ENCODE measurements around the gene HAUS5. TPM values are rescaled to one million over a fixed set of nuclear protein-coding genes. Genes with fewer than 3 reads are reported as not detected.

The HAUS5 gene
- polyA plus RNA-seq, 1 donor from 2014 or later = 14.4 TPM

DNA sequence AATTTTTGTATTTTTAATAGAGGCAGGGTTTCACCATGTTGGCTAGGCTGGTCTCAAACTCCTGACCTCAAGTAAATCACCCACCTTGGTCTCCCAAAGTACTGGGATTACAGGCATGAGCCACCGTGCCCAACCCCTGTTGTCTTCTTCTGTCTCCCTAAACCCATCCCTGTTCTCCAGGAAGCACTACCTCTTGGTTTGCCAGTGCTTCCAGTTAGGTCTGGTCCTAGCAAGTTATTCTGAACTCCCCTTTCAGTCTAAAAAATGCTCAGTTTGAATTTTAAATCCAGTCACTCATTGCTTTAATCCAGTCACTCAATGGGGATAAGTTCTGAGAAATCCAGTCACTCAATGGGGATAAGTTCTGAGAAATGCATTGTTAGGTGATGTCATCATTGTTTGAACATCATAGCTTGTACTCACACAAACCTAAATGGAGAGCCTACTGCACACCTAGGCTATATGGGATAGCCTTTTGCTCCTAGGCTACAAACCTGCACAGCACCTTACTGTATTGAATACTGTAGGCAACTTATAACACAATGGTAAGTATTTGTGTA is 41.0 kb upstream of the HAUS5 start:
- H3K27ac ChIP-seq (ENCODE audit: low read length) = no peak overlapping the region
- H4K20me1 ChIP-seq (ENCODE audit: insufficient read depth) = no peaks in the 10 kb centered on the region
- no peaks in the 10 kb centered on the region for H3K9me2 ChIP-seq (ENCODE audit: insufficient read depth, low read length)
- H3F3A ChIP-seq (ENCODE audit: insufficient read depth, low read length, poor library complexity, severe bottlenecking) = no peaks in the 10 kb centered on the region
- H3K27me3 ChIP-seq (ENCODE audit: insufficient read depth, low read depth, low read length) = no peaks in the 10 kb centered on the region
- TF ChIP-seq SMC3 (conservative IDR thresholded peaks at IDR 0.05; ENCODE audit: poor library complexity) (no peak), RAD21 (conservative IDR thresholded peaks at IDR 0.05) (no peak), EP300 (conservative IDR thresholded peaks at IDR 0.05; ENCODE audit: poor library complexity, severe bottlenecking) (no peak), EZH2 (IDR thresholded peaks at IDR 0.05; ENCODE audit: borderline replicate concordance, insufficient read depth, low read length, poor library complexity, severe bottlenecking) (no peak), POLR2AphosphoS5 (IDR thresholded peaks at IDR 0.05) (no peak), MXI1 (conservative IDR thresholded peaks at IDR 0.05; ENCODE audit: poor library complexity, severe bottlenecking) (no peak), TAF1 (IDR thresholded peaks at IDR 0.05; ENCODE audit: low read depth) (no peak)
- TF ChIP-seq, protein P1, sequence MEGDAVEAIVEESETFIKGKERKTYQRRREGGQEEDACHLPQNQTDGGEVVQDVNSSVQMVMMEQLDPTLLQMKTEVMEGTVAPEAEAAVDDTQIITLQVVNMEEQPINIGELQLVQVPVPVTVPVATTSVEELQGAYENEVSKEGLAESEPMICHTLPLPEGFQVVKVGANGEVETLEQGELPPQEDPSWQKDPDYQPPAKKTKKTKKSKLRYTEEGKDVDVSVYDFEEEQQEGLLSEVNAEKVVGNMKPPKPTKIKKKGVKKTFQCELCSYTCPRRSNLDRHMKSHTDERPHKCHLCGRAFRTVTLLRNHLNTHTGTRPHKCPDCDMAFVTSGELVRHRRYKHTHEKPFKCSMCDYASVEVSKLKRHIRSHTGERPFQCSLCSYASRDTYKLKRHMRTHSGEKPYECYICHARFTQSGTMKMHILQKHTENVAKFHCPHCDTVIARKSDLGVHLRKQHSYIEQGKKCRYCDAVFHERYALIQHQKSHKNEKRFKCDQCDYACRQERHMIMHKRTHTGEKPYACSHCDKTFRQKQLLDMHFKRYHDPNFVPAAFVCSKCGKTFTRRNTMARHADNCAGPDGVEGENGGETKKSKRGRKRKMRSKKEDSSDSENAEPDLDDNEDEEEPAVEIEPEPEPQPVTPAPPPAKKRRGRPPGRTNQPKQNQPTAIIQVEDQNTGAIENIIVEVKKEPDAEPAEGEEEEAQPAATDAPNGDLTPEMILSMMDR (IDR thresholded peaks at IDR 0.05; ENCODE audit: poor library complexity, severe bottlenecking) = no peak
- TF ChIP-seq, protein P2, sequence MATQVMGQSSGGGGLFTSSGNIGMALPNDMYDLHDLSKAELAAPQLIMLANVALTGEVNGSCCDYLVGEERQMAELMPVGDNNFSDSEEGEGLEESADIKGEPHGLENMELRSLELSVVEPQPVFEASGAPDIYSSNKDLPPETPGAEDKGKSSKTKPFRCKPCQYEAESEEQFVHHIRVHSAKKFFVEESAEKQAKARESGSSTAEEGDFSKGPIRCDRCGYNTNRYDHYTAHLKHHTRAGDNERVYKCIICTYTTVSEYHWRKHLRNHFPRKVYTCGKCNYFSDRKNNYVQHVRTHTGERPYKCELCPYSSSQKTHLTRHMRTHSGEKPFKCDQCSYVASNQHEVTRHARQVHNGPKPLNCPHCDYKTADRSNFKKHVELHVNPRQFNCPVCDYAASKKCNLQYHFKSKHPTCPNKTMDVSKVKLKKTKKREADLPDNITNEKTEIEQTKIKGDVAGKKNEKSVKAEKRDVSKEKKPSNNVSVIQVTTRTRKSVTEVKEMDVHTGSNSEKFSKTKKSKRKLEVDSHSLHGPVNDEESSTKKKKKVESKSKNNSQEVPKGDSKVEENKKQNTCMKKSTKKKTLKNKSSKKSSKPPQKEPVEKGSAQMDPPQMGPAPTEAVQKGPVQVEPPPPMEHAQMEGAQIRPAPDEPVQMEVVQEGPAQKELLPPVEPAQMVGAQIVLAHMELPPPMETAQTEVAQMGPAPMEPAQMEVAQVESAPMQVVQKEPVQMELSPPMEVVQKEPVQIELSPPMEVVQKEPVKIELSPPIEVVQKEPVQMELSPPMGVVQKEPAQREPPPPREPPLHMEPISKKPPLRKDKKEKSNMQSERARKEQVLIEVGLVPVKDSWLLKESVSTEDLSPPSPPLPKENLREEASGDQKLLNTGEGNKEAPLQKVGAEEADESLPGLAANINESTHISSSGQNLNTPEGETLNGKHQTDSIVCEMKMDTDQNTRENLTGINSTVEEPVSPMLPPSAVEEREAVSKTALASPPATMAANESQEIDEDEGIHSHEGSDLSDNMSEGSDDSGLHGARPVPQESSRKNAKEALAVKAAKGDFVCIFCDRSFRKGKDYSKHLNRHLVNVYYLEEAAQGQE (IDR thresholded peaks at IDR 0.05; ENCODE audit: borderline replicate concordance) = no peak
- H3K4me3 ChIP-seq (ENCODE audit: low read length) = no peak overlapping the region
- no peaks in the 10 kb centered on the region for H3K9me3 ChIP-seq (ENCODE audit: low read length)
- H3K4me2 ChIP-seq (ENCODE audit: low read length) = no peak overlapping the region
- no peaks in the 10 kb centered on the region for H3K36me3 ChIP-seq (ENCODE audit: insufficient read depth, low read length)
- no peak overlapping the region for H3K9ac ChIP-seq (ENCODE audit: low read length)
- H3K79me2 ChIP-seq (replicated peaks; ENCODE audit: insufficient read depth, low read length) = no peaks in the 10 kb centered on the region
- H2AFZ ChIP-seq (ENCODE audit: low read depth, low read length) = no peak overlapping the region

DNA sequence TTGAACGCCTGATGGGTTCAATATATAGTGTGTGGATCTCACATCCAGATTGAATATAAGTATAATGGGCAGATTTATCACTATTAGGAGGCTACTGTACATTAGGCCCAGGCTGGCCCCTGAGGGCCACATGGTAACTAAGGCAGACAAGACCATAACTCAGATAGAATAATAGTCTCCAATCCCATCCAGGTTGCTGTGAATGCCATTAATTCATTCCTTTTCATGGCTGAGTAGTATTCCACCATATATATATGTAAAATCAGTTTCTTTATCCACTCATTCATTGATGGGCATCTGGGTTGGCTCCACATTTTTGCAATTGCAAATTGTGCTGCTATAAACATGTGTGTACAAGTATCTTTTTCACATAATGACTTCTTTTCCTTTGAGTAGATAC is 34.6 kb upstream of the HAUS5 start:
- Histone ChIP-seq H3K27ac (ENCODE audit: low read length) (no peak overlapping the region), H3K27me3 (ENCODE audit: insufficient read depth, low read depth, low read length) (no peaks in the 10 kb centered on the region), H3K36me3 (ENCODE audit: insufficient read depth, low read length) (no peaks in the 10 kb centered on the region), H3K79me2 (replicated peaks; ENCODE audit: insufficient read depth, low read length) (no peaks in the 10 kb centered on the region), H3K9me2 (ENCODE audit: insufficient read depth, low read length) (no peaks in the 10 kb centered on the region), H4K20me1 (ENCODE audit: insufficient read depth) (no peaks in the 10 kb centered on the region), H2AFZ (ENCODE audit: low read depth, low read length) (no peak overlapping the region), H3F3A (ENCODE audit: insufficient read depth, low read length, poor library complexity, severe bottlenecking) (no peaks in the 10 kb centered on the region), H3K4me2 (ENCODE audit: low read length) (no peak overlapping the region), H3K9me3 (ENCODE audit: low read length) (no peaks in the 10 kb centered on the region), H3K4me3 (ENCODE audit: low read length) (no peak overlapping the region), H3K9ac (ENCODE audit: low read length) (no peak overlapping the region)
- TF ChIP-seq POLR2AphosphoS5 (IDR thresholded peaks at IDR 0.05) = no peak
- no peak for TF ChIP-seq MXI1 (conservative IDR thresholded peaks at IDR 0.05; ENCODE audit: poor library complexity, severe bottlenecking)
- no peak for TF ChIP-seq EZH2 (IDR thresholded peaks at IDR 0.05; ENCODE audit: borderline replicate concordance, insufficient read depth, low read length, poor library complexity, severe bottlenecking)
- TF ChIP-seq SMC3 (conservative IDR thresholded peaks at IDR 0.05; ENCODE audit: poor library complexity) = no peak
- no peak for TF ChIP-seq RAD21 (conservative IDR thresholded peaks at IDR 0.05)
- TF ChIP-seq, protein P1 (IDR thresholded peaks at IDR 0.05; ENCODE audit: poor library complexity, severe bottlenecking) = no peak
- TF ChIP-seq, protein P2 (IDR thresholded peaks at IDR 0.05; ENCODE audit: borderline replicate concordance) = no peak
- TF ChIP-seq TAF1 (IDR thresholded peaks at IDR 0.05; ENCODE audit: low read depth) = no peak
- no peak for TF ChIP-seq EP300 (conservative IDR thresholded peaks at IDR 0.05; ENCODE audit: poor library complexity, severe bottlenecking)
